Limb (tissue), 2 donors: ENCODE results near the gene KCNC3.

Experiments used
- DNase-seq, 2 donors: peaks; one replicate each; pipeline ENCODE4 v3.0.0-alpha.2; 2016; ENCODE audit errors: extremely low spot score in 2 of 2

Gene KCNC3

DNA sequence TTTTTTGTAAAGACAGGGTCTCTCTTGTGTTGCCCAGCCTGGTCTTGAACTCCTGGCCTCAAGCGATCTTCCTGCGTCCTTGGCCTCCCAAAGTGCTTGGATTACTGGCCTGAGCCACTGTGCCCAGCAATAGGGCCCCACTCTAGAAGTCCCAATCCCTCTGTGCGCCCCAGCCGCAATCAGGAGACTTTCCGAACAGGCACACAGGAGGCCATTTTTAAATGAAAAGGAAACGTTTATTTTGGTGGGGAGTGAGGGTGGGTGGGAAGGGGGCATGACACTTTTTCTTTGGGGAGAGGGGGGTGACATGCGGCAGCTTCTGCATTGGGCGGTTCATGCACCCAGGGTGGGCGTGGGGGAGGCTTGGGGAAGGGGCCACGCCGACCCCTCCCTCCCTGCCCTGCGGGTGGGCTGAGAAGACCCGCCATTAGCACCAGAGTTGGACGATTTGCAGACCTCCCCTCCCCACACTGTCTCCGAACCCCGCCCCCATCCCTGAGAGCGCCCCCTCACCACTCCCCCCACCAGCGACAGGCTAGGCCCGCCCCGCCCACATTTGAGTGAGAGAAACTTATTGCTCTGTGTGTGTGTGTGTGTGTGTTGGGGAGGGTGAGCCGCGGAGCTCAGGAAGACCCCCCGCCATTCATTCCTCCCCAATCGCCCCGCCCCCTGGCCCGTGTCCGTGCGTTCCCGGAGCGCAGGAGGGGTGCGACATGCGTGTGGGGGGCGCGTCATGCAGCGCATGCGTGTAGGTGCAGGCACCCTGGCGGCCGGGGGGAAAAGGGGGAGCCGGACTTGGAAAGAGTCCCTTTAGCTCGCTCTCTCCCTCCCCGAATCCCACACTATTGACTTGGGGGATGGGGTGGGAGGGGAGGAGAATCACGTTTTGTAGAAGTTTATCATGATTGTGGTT, 17.2 kb downstream of the KCNC3 start:
- DNase-seq = peak in 1 of 2 donors; percentile 73

DNA sequence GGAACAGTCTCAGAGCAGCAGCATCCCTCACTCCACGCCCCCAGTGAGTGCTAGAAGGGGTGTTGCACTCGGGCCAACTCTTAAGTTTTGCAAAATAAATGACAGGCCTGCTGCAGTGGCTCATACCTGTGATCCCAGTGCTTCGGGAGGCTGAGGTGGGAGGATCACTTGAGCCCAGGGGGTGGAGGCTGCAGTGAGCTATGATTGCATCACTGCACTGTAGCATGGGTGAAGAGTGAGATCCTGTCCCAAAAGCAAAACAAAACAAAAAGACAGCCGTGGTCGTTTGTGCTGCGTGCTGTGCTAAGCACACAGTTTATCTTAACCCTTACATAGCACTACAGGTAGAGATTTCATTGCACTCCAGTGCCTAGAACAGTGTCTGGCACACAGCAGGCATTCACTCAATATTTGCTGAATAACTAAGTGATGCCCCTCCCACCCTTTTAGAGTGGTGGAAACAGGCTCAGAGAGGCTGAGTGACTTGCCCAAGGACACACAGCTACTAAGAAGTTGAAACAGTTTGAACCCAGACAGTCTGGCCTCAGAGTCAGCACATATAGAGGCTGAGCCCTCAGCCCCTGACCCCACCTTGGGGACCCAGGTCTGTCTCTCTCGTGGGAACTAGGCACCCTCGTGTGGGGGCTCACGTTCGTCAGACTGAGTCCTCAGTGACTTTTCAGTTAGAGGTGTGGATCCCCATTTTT, 18.3 kb downstream of the KCNC3 start:
- no peak for DNase-seq

- DNase-seq = no peak
These were observed 19.6 kb downstream of the KCNC3 start for GRCh38 chr19:50309396-50310125.

- DNase-seq = no peak
These were observed 20.2 kb downstream of the KCNC3 start for GRCh38 chr19:50308991-50309390.

- DNase-seq = no peak
These were observed 25.6 kb downstream of the KCNC3 start for GRCh38 chr19:50303558-50303957.

DNA sequence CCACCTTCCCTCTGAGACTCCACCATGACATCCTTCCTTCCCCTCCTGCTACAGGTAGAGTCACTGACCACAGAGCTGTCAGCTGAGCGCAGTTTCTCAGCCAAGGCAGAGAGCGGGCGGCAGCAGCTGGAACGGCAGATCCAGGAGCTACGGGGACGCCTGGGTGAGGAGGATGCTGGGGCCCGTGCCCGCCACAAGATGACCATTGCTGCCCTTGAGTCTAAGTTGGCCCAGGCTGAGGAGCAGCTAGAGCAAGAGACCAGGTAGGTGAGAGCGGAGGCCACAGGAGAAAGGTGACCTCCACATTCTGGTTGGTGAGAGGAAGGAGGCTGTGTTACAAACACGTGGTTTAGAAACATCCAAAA, 27.6 kb downstream of the KCNC3 start:
- DNase-seq = no peak

- DNase-seq = no peak
These were observed 28.2 kb downstream of the KCNC3 start for GRCh38 chr19:50300814-50301606.

GRCh38 chr19:50300051-50300450, 29.1 kb downstream of the KCNC3 start:
- no peak for DNase-seq

- no peak for DNase-seq
These were observed 35.7 kb downstream of the KCNC3 start for GRCh38 chr19:50293263-50294004.

GRCh38 chr19:50292216-50292827, 36.9 kb downstream of the KCNC3 start:
- DNase-seq = no peak

- DNase-seq = no peak
These were observed 38.4 kb downstream of the KCNC3 start for GRCh38 chr19:50290775-50291174.

- DNase-seq = no peak
These were observed 39.2 kb downstream of the KCNC3 start for GRCh38 chr19:50290011-50290410.

- DNase-seq = no peak
These were observed 40.2 kb downstream of the KCNC3 start for GRCh38 chr19:50288954-50289353.

GRCh38 chr19:50287331-50287730, 41.8 kb downstream of the KCNC3 start:
- DNase-seq = no peak

- no peak for DNase-seq
These were observed 42.7 kb downstream of the KCNC3 start for GRCh38 chr19:50286443-50286842.

- no peak for DNase-seq
These were observed 43.3 kb downstream of the KCNC3 start for GRCh38 chr19:50285833-50286232.

DNA sequence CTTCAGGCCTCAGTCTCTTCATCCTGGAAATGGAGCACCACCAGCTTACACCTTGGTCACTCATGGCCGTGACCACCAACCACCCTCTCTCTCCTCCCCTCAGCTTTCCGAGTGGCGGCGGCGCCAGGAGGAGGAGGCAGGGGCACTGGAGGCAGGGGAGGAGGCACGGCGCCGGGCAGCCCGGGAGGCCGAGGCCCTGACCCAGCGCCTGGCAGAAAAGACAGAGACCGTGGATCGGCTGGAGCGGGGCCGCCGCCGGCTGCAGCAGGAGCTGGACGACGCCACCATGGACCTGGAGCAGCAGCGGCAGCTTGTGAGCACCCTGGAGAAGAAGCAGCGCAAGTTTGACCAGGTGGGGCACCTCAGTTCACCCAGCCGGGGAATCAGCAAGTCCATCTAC, 47.7 kb downstream of the KCNC3 start:
- no peak for DNase-seq

DNA sequence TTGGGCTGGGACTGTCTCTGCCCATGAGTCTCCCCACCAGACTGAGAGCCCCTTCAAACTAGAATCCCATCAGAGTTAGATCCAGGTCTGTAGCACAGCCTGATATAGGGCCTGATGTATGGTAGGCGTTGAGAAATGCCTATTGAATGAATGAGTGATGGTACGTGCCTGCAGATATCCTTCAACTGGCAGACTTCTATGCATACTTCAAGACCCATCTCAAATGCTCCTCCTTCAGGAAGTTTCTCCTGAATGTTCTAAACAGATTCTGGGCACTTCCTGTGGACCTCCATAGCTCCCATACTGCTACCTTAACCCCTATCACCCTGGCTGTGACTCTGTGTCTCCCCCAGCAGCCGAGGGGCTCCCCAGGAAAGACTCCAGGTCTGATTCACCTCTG, 48.2 kb downstream of the KCNC3 start:
- DNase-seq = no peak

DNA sequence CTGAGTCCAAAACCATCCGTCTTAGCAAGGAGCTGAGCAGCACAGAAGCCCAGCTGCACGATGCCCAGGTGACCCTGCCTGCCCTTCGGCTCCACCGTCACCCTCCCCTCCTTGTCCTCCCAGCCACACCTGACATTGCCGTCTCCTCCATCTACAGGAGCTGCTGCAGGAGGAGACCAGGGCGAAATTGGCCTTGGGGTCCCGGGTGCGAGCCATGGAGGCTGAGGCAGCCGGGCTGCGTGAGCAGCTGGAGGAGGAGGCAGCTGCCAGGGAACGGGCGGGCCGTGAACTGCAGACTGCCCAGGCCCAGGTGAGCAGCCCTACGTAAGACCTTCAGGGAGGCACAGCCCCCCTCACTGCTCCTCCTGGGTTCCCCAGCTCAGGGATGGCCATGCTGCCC, 49.1 kb downstream of the KCNC3 start:
- no peak for DNase-seq

- no peak for DNase-seq
These were observed 51.1 kb downstream of the KCNC3 start for GRCh38 chr19:50277966-50278580.
